ENCODE measurements around the gene RGS7.
"Not testable (repeated sequence)": the region's sequence is repeated elsewhere in the genome, so short reads cannot be mapped to it uniquely, and the experiment has no call there.

The RGS7 gene

DNA sequence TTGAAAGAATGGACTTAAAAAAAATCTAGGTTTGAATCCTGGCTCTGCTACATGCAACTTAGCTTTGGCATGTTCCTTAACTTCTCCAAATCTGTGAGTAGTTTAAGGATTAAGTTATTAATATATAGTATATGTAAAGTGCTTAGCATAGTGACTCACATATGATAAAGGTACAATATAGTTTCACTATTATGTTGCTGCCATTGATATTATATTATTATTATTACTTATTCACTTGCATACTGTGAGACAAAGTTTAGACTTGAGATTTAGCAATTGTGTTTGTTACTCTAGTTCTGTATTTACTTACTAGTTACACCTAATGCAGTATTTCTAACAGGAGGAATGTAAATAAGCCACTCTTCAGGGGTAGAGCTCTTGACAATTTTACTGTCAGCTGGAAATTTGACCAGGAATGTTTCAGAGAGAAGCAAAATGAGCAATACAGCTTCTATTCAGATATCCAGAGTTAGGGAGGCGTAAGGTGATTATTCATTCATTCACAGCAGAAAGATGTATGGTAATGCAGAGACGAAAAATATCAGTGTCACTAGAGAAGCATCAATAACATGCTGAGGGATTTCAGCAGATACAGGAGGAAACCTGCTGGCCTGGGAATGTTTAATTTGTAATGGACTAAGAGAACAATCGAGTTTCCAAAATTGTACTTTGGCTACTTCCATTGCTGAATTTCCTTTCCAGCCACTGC, 25.5 kb downstream of the RGS7 start:
- no peak for DNase-seq

- no peak for DNase-seq
Measured at GRCh38 chr1:241330619-241331327, 26.2 kb downstream of the RGS7 start.

DNA sequence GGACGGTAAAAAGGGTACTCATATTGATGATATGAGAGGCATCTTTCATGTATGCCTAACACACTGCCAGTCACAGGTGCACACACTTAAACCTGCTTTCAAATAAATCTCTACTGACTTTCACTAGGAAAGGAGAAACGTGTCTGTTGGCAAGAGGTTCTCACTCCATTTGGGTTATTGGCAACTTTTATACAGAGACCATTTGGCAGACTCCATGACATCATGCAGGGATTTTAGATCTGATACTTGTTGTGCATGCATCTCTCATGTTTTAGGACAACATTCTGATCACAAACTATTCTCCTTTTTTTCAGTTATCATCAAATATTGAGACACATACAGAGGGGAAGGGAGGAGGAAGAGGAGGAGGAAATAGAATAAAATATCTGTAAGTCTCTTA, 31.5 kb downstream of the RGS7 start:
- DNase-seq: no peak

GRCh38 chr1:241323514-241324195, 33.4 kb downstream of the RGS7 start:
- peak; percentile 46 for DNase-seq

DNA sequence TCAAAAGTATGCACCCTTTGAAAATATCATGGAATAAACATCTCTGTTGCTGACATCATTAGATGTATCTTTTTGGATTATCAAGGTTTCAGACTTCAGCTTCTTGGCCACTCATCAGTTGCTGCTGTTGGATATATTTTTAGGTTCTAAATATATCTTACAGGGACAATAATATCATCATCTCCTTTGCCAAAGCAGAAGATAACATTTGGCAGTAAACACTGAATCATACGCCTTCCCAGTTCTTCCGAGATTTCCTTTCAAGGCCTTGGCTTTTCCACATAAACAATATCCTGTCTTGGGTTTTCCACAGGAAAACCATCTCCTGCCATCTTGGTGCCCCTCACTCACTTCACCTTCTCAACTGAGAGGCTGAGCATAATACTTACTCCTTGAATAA, 39.3 kb downstream of the RGS7 start:
- DNase-seq: no peak

- DNase-seq: no peak
Measured at GRCh38 chr1:241316372-241316771, 40.6 kb downstream of the RGS7 start.

- no peak for DNase-seq
Measured at GRCh38 chr1:241311056-241311746, 45.8 kb downstream of the RGS7 start.

DNA sequence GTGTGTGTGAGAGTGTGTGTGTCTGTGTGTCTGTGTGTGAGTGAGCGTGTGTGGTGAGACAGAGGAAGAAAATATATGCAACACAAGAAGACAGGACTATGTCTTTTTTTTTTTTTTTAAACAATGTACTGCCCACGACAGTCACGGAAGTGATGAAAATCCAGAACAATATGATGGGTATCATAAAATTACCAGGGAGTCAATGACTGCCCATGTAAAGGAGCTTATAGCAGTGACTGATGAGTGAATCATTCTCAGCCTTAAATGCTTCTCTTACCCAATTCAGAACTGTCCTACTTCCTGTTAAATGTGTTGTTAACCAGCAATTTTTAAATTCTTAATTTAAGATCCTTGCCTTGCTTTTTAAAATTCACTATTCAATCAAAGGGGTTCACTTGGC, 46.6 kb downstream of the RGS7 start:
- peak; percentile 6 for DNase-seq

GRCh38 chr1:241309651-241310050, 47.4 kb downstream of the RGS7 start:
- DNase-seq: no peak

DNA sequence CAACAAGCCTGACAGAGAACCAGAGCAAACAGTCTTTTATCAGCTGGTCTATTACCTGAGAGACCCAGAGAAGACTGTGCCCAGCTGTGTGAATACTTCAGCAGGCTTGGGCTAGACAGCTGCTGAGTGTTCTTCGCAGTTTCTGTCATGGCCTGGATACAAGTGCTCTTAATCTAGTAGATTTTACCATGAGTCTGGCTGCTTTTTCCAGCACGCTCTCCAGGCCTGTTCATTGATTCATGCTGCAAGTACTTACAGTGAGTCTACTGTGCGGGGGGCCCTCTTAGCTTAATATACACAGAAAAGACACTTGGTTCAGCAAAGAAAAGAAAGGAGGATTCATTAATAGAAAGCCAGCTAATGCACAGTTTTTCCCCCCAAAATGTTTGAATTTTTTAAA, 48.5 kb downstream of the RGS7 start:
- no peak for DNase-seq

- no peak for DNase-seq
Measured at GRCh38 chr1:241308011-241308410, 49.0 kb downstream of the RGS7 start.

- no peak for DNase-seq
Measured at GRCh38 chr1:241306125-241306790, 50.7 kb downstream of the RGS7 start.

- not testable (repeated sequence) for DNase-seq
Measured at GRCh38 chr1:241302024-241302423, 55.0 kb downstream of the RGS7 start.

GRCh38 chr1:241299347-241299746, 57.7 kb downstream of the RGS7 start:
- no peak for DNase-seq

- no peak for DNase-seq
Measured at GRCh38 chr1:241292973-241293372, 64.0 kb downstream of the RGS7 start.

DNA sequence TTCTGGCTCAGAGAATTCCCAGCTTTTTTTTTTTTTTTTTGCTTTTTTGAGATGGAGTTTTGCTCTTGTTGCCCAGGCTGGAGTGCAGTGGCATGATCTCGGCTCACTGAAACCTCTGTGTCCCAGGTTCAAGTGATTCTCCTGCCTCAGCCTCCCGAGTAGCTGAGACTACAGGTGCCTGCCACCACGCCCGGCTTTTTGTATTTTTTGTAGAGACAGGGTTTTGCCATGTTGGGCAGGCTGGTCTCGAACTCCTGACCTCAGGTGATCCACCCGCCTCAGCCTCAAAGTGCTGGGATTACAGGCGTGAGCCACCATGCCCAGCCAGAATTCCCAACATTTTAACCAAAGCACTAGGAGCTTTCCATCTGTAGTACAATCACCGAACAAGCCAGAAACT, 65.5 kb downstream of the RGS7 start:
- not testable (repeated sequence) for DNase-seq

DNA sequence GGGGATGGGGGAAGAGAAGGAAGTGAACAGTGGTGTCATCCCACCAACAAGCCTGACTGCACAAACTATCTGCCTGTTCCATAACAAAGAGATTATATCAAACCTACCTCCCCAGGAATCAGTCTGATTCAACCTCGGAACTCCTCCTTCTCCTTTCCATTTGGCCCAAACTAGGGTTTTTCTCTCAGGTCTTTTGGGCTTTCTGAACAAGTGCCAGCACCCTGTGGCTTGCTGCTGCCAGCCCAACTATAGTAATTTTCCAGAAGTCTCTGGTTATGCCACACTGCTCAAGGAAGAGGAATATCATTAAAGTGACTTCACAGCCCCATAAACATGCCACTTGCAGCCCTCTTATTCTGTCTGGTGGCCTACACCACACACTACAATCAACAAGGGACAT, 70.5 kb downstream of the RGS7 start:
- no peak for DNase-seq

DNA sequence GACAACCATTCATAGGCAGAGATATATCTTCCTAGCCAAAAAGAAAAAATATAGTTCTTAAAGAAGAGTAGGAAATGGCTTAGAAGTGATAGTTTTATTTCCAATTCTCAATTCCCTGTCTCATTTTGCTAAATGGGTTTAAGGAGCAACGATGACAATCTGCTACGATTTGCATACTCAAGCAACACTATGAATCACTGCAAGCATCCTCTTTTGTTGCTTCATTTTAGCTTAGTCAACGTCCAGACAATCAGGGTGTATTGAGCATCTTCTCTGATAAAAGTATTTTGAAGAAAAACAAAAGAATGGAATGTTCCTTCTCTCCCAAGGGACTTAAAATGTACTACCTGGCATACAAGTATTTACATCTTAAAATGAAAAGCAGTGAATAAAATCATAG, 80.6 kb downstream of the RGS7 start:
- no peak for DNase-seq

DNA sequence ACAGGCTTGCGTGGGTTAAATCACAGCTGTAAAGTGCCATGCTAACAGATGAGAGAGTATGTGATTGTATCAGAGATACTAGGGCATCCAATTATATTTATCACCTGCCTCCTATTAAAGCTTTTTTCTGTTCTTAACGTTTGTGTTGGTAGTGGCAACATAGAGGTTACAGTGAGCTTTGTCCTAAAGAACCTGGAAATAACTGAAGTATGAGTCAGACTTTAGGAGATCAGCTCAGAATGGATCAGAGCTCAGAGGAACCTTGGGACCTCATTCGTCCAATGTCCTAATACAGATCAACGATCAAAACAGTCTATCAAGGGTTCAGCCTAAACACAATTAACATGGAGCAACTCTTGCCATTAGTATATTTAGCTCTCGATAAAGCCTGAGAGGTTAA, 81.0 kb downstream of the RGS7 start:
- DNase-seq: no peak

- no peak for DNase-seq
Measured at GRCh38 chr1:241275226-241275625, 81.8 kb downstream of the RGS7 start.

- DNase-seq: no peak
Measured at GRCh38 chr1:241274693-241275092, 82.3 kb downstream of the RGS7 start.

- DNase-seq: no peak
Measured at GRCh38 chr1:241272828-241273227, 84.2 kb downstream of the RGS7 start.

- no peak for DNase-seq
Measured at GRCh38 chr1:241271427-241271826, 85.6 kb downstream of the RGS7 start.
